Measurements from ENCODE around the gene TPST2.

Gene TPST2

DNA sequence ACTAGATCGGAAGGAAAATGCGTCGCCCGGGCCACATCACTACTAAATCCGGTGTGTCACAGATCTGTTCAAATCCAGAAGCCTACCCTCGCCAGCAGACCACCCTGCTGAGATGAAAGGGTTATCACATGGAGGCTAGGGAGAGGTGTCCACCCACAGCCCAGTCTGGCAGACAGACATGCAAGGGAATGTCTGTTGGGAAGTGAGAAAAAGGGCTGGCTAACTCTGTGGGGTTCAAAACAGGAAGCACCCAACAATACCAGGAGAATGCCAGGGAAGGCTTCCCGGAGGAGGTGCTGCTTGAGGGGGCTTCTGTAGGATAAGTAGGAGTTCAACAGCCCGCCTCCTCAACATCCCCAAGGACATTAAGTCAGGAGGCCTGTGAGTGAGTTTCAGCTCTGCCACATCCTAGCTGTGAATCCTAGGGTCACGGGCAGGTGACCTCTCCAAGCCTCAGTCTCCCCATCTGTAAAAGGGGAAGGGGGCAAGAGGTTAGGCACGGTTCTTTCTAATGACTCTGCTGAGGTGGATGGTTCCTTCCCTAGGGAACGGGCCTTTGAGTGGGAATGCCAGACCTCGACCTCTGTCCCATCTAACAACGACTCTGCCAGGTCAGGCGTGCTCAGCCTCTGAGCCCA is 1.1 kb downstream of the TPST2 start:
- H3K27me3 ChIP-seq (ENCODE audit: control insufficient read depth, insufficient read depth, low read length), result peaks cover 9% of the 10 kb centered on the region
- peak overlapping the region; percentile 88 for H3K4me3 ChIP-seq (ENCODE audit: low read length)
- H3K36me3 ChIP-seq (ENCODE audit: insufficient read depth, low read length), result no peaks in the 10 kb centered on the region
- H3K9ac ChIP-seq (ENCODE audit: low read depth, low read length), result peak overlapping the region; percentile 93
- peak overlapping the region; percentile 83 for H3K4me2 ChIP-seq (ENCODE audit: low read length)
- H3K9me3 ChIP-seq (replicated peaks; ENCODE audit: low read length), result no peaks in the 10 kb centered on the region
- H3K4me1 ChIP-seq (ENCODE audit: control insufficient read depth, insufficient read depth, low read length), result peaks cover 37% of the 10 kb centered on the region

DNA sequence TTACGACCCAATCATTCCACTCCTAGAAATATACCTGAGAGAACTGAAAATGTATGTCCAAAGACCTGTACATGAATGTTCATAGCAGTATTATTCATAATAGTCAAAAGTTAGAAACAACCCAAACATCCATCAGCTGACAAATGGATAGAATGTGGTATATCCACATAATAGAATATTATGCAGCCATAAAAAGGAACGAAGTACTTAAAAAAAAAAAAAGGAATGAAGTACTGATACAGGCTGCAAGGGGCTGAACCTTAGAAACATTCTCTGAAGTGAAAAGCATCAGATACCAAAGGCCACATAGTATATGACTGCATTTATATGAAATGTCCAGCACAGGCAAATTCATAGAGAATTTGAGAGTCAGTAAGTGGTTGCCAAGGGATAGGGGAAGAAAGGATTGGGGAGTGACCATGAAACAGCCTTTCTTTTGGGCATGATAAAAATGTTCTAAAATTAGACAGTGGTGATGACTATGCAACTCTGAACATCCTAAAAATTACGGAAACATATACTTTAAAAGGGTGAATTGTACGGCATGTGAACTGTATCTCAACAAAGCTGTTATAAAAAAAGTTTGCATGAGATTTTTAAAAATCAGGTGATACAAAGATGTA is 1.8 kb downstream of the TPST2 start:
- Histone ChIP-seq H3K9ac (ENCODE audit: low read depth, low read length) (peak overlapping the region; percentile 93), H3K9me3 (replicated peaks; ENCODE audit: low read length) (no peaks in the 10 kb centered on the region), H3K4me2 (ENCODE audit: low read length) (peak overlapping the region; percentile 83), H3K4me3 (ENCODE audit: low read length) (peak overlapping the region; percentile 88), H3K4me1 (ENCODE audit: control insufficient read depth, insufficient read depth, low read length) (peaks cover 37% of the 10 kb centered on the region), H3K27me3 (ENCODE audit: control insufficient read depth, insufficient read depth, low read length) (peaks cover 8% of the 10 kb centered on the region), H3K36me3 (ENCODE audit: insufficient read depth, low read length) (no peaks in the 10 kb centered on the region)

DNA sequence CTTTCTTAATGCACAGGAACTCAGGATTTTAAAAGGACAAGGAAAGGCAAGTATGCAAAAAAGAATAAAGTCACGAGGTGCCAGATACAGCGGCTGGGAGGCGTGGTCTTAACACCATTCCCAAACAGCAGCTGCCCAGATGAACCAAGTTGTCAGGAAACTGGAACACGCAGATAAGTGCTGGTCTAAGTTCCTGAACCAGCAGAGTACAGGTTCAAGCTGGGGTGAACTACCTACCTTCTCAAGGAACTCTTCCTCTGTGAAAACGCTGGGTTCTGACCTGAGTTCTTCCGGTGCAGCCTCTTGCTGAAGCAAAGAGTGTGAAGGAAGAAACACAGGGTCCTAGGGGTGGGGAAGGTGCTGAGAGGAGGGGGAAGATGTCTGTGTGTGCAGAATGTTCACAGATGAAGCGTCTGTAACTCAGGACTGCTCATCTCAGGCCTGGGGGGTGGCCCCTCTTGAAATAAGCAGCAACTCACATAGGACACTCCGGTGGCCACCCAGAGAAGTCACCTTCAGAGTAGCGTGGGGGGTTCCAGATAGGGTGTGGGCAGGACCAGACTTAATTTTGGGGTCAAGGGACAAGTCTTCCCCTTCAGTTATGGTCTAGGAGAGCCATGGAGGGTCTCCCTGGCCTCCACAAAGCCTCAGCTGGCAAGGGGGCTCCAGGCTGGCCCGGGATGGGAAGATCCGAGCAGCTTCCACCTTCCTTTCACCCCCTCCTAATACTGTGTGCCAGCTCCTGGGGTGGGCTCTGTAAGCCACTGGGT is 3.2 kb downstream of the TPST2 start:
- H3K9ac ChIP-seq (ENCODE audit: low read depth, low read length), result no peak overlapping the region
- no peak overlapping the region for H3K4me3 ChIP-seq (ENCODE audit: low read length)
- no peaks in the 10 kb centered on the region for H3K9me3 ChIP-seq (replicated peaks; ENCODE audit: low read length)
- no peak overlapping the region for H3K4me2 ChIP-seq (ENCODE audit: low read length)
- H3K36me3 ChIP-seq (ENCODE audit: insufficient read depth, low read length), result peaks cover 6% of the 10 kb centered on the region
- no peaks in the 10 kb centered on the region for H3K27me3 ChIP-seq (ENCODE audit: control insufficient read depth, insufficient read depth, low read length)
- H3K4me1 ChIP-seq (ENCODE audit: control insufficient read depth, insufficient read depth, low read length), result peaks cover 37% of the 10 kb centered on the region

DNA sequence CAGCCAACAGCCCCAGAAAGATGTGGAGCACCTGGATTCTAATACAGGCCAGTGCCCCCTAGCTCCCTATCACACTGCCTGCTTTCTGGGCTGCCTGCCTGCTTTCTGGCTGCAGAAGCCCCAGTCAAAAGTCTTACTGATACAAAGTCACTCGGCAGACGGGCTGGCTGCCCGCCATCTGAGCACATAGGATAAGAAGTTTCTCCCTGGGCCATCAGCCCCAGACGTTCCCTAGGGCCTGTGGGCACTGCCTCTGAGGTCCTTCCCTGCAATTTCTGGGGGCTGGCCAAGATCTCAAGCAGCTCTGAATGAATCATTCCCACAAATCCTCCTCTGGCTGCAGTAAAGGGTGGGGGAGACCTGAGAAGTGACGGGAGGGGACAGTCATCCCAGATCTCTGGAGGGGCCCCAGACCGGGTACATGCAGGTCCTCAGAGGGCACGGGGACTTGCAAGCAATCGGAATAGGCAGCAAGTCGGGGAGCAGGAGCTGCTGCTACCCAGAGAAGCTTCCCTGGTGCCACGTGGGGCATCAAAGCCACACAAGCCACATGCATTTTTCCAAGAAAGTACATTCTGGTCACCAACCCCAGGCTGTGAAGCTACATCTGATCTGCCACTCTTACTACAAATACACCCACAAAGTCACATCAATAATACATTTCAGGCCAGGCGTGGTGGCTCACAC is 4.7 kb downstream of the TPST2 start:
- peak overlapping the region; percentile 68 for H3K4me2 ChIP-seq (ENCODE audit: low read length)
- H3K4me3 ChIP-seq (ENCODE audit: low read length), result no peak overlapping the region
- H3K36me3 ChIP-seq (ENCODE audit: insufficient read depth, low read length), result peaks cover 8% of the 10 kb centered on the region
- H3K4me1 ChIP-seq (ENCODE audit: control insufficient read depth, insufficient read depth, low read length), result peaks cover 31% of the 10 kb centered on the region
- no peaks in the 10 kb centered on the region for H3K27me3 ChIP-seq (ENCODE audit: control insufficient read depth, insufficient read depth, low read length)
- H3K9me3 ChIP-seq (replicated peaks; ENCODE audit: low read length), result no peaks in the 10 kb centered on the region
- H3K9ac ChIP-seq (ENCODE audit: low read depth, low read length), result peak overlapping the region; percentile 24

DNA sequence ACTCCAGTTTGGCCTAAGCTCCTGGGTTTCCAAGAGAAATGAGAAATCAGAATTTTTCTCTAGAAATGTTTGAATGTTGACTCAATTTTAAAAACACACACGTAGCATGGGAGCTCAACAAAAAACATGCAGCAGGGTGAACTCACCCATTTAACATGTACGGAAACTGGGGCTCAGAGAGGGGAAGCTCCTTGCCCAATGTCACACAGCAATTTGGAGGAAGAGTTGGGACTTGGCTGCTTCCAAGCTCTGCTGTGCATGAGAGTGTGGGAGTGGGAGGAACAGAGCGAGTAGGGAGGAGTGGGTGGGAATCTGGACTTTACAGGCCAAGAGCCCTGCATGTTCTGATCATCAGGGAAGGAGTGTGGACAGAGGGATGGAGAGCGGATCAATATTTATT is 5.9 kb downstream of the TPST2 start:
- no peak overlapping the region for H3K9ac ChIP-seq (ENCODE audit: low read depth, low read length)
- H3K4me3 ChIP-seq (ENCODE audit: low read length), result no peak overlapping the region
- H3K27me3 ChIP-seq (ENCODE audit: control insufficient read depth, insufficient read depth, low read length), result no peaks in the 10 kb centered on the region
- peaks cover 29% of the 10 kb centered on the region for H3K4me1 ChIP-seq (ENCODE audit: control insufficient read depth, insufficient read depth, low read length)
- H3K9me3 ChIP-seq (replicated peaks; ENCODE audit: low read length), result no peaks in the 10 kb centered on the region
- peaks cover 8% of the 10 kb centered on the region for H3K36me3 ChIP-seq (ENCODE audit: insufficient read depth, low read length)
- no peak overlapping the region for H3K4me2 ChIP-seq (ENCODE audit: low read length)

DNA sequence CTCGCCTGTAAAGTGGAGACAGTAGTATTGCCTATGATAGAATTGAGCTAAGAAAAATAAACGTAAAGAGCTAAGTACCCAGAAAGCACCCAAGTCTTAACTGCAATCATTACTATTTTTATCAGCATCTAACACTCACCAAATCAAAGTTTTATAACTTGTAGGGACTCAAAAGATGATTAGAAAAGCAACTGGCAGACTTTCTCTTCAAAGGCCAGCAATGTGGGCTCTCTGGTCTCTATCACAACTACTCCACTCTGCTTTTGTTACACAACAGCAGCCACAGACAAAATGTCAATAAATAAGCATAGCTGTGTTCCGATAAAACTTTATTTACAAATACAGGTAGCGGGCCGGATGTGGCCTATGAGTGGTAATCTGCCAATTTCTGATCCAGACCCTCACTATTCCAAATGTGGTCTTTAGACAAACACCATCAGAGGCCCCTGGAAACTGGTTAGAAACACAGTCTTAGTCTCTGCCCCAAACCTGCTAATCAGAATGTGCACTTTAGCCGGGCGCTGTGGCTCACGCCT is 8.2 kb downstream of the TPST2 start:
- H3K27me3 ChIP-seq (ENCODE audit: control insufficient read depth, insufficient read depth, low read length), result no peaks in the 10 kb centered on the region
- peaks cover 8% of the 10 kb centered on the region for H3K36me3 ChIP-seq (ENCODE audit: insufficient read depth, low read length)
- H3K9me3 ChIP-seq (replicated peaks; ENCODE audit: low read length), result no peaks in the 10 kb centered on the region
- H3K9ac ChIP-seq (ENCODE audit: low read depth, low read length), result no peak overlapping the region
- H3K4me1 ChIP-seq (ENCODE audit: control insufficient read depth, insufficient read depth, low read length), result peaks cover 19% of the 10 kb centered on the region
- H3K4me3 ChIP-seq (ENCODE audit: low read length), result no peak overlapping the region
- no peak overlapping the region for H3K4me2 ChIP-seq (ENCODE audit: low read length)

DNA sequence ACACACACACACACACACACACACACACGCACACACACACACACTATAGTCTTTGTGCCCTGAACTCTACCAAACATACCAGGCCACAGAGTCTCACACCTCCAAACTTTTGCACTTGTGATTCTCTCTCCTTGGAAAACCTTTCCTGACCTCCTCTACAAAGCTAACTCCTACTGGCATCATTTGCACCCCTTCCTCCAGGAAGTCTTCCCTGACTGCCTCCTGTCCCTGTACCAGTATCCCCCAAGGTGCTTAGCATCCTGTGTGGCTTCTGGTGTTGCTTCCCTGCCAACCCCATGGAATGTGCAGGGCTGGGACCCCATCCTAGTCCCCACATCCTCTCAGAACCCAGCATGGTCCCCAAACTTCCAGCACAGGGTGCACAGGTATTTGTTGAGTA is 8.9 kb downstream of the TPST2 start:
- no peak overlapping the region for H3K9ac ChIP-seq (ENCODE audit: low read depth, low read length)
- no peak overlapping the region for H3K4me2 ChIP-seq (ENCODE audit: low read length)
- H3K4me1 ChIP-seq (ENCODE audit: control insufficient read depth, insufficient read depth, low read length), result peaks cover 18% of the 10 kb centered on the region
- H3K27me3 ChIP-seq (ENCODE audit: control insufficient read depth, insufficient read depth, low read length), result no peaks in the 10 kb centered on the region
- no peak overlapping the region for H3K4me3 ChIP-seq (ENCODE audit: low read length)
- H3K36me3 ChIP-seq (ENCODE audit: insufficient read depth, low read length), result peaks cover 8% of the 10 kb centered on the region
- no peaks in the 10 kb centered on the region for H3K9me3 ChIP-seq (replicated peaks; ENCODE audit: low read length)

DNA sequence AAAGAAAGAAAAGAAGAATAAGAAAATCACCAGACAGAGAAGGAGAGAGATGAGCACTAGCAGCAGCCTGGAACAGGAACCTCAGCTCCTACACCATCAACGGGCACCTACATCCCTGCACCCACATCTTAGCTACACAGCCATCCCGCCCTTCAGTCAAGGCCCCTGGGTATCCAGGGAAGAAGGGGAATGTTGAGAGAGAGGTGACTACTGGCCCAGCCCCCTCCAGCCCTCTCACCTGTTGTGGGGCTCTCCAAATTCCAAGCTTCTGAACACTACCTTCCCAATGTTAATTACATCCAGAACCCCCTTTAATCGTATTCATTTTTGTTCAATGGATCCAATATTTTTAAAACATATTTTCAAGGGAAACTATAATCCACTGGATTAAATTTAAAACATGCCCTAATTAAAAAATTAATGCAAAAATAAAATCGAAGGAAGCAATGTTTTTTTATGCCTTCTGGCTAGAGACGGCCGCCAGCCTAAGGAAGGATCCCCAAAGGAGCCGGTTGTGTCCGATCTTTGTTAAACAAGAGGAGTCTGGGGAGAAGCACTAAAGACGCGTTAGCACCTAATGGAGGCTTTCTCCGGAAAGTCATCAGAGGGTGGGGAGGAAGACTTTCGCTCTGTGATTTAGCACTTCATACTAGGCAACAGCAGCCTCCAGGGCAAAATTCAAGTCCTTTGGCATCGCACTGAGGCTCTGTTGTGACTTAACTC is 9.5 kb downstream of the TPST2 start:
- Histone ChIP-seq H3K27me3 (ENCODE audit: control insufficient read depth, insufficient read depth, low read length) (no peaks in the 10 kb centered on the region), H3K4me1 (ENCODE audit: control insufficient read depth, insufficient read depth, low read length) (peaks cover 17% of the 10 kb centered on the region), H3K4me2 (ENCODE audit: low read length) (no peak overlapping the region), H3K9me3 (replicated peaks; ENCODE audit: low read length) (no peaks in the 10 kb centered on the region), H3K9ac (ENCODE audit: low read depth, low read length) (no peak overlapping the region), H3K4me3 (ENCODE audit: low read length) (no peak overlapping the region), H3K36me3 (ENCODE audit: insufficient read depth, low read length) (peaks cover 8% of the 10 kb centered on the region)

DNA sequence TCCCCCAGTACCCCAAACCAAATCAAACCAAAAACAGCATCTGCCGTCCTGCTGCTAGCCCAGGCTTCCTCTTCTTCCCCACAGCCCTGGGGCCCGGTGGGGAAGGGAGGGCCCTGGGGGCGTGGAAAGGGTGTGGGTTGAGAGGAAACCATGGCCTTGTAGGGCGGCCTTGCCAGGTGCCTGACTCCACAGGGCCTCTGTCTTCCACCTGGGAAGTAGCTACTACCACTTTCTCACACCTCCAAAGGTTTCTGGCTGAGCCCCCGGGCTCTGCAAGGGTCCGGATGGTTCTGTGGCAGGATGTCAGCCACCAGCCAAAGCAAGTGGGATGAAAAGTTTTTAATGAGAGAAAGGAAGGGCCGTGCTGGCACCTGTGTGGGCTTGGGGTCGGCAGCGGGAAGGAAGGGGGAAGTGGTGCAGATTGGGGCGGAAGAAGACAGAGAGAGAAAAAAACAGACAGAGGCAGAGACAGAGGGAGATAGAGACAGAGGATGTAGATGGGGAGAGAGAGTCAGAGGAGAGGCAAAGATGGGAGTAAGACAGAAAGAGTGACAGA is 10.5 kb downstream of the TPST2 start:
- H3K4me2 ChIP-seq (ENCODE audit: low read length), result no peak overlapping the region
- H3K9ac ChIP-seq (ENCODE audit: low read depth, low read length), result no peak overlapping the region

DNA sequence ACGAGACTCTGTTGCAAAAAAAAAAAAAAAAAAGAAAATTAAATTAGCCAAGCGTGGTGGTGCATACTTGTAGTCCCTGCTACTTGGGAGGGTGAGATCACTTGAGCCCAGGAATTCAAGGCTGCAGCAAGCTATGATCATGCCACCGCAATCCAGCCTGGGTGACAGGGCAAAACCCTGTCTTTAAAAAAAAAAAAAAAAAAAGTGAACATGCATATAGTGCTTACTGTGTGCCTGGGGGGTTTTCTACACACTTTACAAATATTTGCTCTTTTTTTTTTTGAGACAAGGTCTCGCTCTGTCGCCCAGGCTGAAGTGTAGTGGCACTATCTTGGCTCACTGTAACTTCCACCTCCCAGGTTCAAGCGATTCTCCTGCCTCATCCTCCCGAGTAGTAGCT is 12.9 kb downstream of the TPST2 start:
- Histone ChIP-seq H3K4me3 (ENCODE audit: low read length) (no peak overlapping the region), H3K27me3 (ENCODE audit: control insufficient read depth, insufficient read depth, low read length) (no peaks in the 10 kb centered on the region), H3K4me1 (ENCODE audit: control insufficient read depth, insufficient read depth, low read length) (peaks cover 3% of the 10 kb centered on the region), H3K9me3 (replicated peaks; ENCODE audit: low read length) (no peaks in the 10 kb centered on the region), H3K36me3 (ENCODE audit: insufficient read depth, low read length) (peaks cover 5% of the 10 kb centered on the region), H3K4me2 (ENCODE audit: low read length) (no peak overlapping the region), H3K9ac (ENCODE audit: low read depth, low read length) (no peak overlapping the region)

More for the DNA sequence above, 10.5 kb downstream of the TPST2 start:
- H3K4me1 ChIP-seq (ENCODE audit: control insufficient read depth, insufficient read depth, low read length), result peaks cover 7% of the 10 kb centered on the region
- H3K4me3 ChIP-seq (ENCODE audit: low read length), result no peak overlapping the region
- H3K9me3 ChIP-seq (replicated peaks; ENCODE audit: low read length), result no peaks in the 10 kb centered on the region
- H3K27me3 ChIP-seq (ENCODE audit: control insufficient read depth, insufficient read depth, low read length), result no peaks in the 10 kb centered on the region
- H3K36me3 ChIP-seq (ENCODE audit: insufficient read depth, low read length), result peaks cover 8% of the 10 kb centered on the region
